HepG2 (cell line): ENCODE results near the gene PEAK3. TPM values are rescaled to one million over a fixed set of nuclear protein-coding genes. Genes with fewer than 3 reads are reported as not detected.

Experiments
- ARID5B ChIP-seq: IDR thresholded peaks from 2 replicates; pipeline ENCODE4 v1.4.0; 2020; ENCODE audit warnings: mild to moderate bottlenecking, missing genetic modification reagents
- ARNT ChIP-seq: fragments of 450-650 bp; IDR thresholded peaks from 2 replicates; pipeline ENCODE4 v1.6.1; 2017
- CENPBD1 ChIP-seq: sonication (generic); formaldehyde crosslinking; IDR thresholded peaks from 2 replicates; pipeline ENCODE4 v1.8.0; 2022; ENCODE audit warnings: missing genetic modification reagents, low read depth, mild to moderate bottlenecking, borderline replicate concordance
- CERS6 ChIP-seq: sonication (generic); formaldehyde crosslinking; IDR thresholded peaks from 2 replicates; pipeline ENCODE4 v1.5.0; 2020; ENCODE audit warnings: missing genetic modification reagents
- HBP1 ChIP-seq: IDR thresholded peaks from 2 replicates; pipeline ENCODE4 v1.6.1; 2016; ENCODE audit warnings: low read depth, control low read depth
- HNRNPL ChIP-seq: fragments of 200-400 bp; formaldehyde crosslinking; IDR thresholded peaks from 2 replicates; pipeline ENCODE4 v1.6.1; 2017; ENCODE audit warnings: mild to moderate bottlenecking, low read depth, low read length
- KDM2A ChIP-seq: sonication (generic); formaldehyde crosslinking; IDR thresholded peaks from 2 replicates; pipeline ENCODE4 v1.4.0; 2020; ENCODE audit warnings: low read depth, missing genetic modification reagents, borderline replicate concordance
- NAIF1 ChIP-seq: sonication (generic); formaldehyde crosslinking; IDR thresholded peaks from 2 replicates; pipeline ENCODE4 v1.5.0; 2020; ENCODE audit warnings: mild to moderate bottlenecking, missing genetic modification reagents, borderline replicate concordance
- NFIC ChIP-seq: IDR thresholded peaks from 2 replicates; pipeline ENCODE4 v1.6.1; 2012; ENCODE audit warnings: mild to moderate bottlenecking, low read length, inconsistent platforms
- RFX1 ChIP-seq: fragments of 450-650 bp; IDR thresholded peaks from 2 replicates; pipeline ENCODE4 v1.6.1; 2017
- SP5 ChIP-seq: IDR thresholded peaks from 2 replicates; pipeline ENCODE4 v1.6.1; 2016; ENCODE audit warnings: low read depth, borderline replicate concordance
- THAP7 ChIP-seq: sonication (generic); formaldehyde crosslinking; IDR thresholded peaks from 2 replicates; pipeline ENCODE4 v1.8.1; 2023; ENCODE audit warnings: mild to moderate bottlenecking, missing genetic modification reagents
- YEATS4 ChIP-seq: sonication (generic); formaldehyde crosslinking; IDR thresholded peaks from 2 replicates; pipeline ENCODE4 v1.4.0; 2020; ENCODE audit warnings: missing genetic modification reagents, borderline replicate concordance
- ZBTB1 ChIP-seq: sonication (generic); formaldehyde crosslinking; IDR thresholded peaks from 2 replicates; pipeline ENCODE4 v1.4.0; 2020; ENCODE audit warnings: missing genetic modification reagents, borderline replicate concordance
- ZBTB49 ChIP-seq: sonication (generic); formaldehyde crosslinking; IDR thresholded peaks from 2 replicates; pipeline ENCODE4 v1.4.0; 2020; ENCODE audit warnings: missing genetic modification reagents, borderline replicate concordance
- ZNF329 ChIP-seq: sonication (generic); formaldehyde crosslinking; IDR thresholded peaks from 2 replicates; pipeline ENCODE4 v1.9.0; 2021; ENCODE audit warnings: low read depth, mild to moderate bottlenecking, missing genetic modification reagents
- ZNF558 ChIP-seq: sonication (generic); formaldehyde crosslinking; IDR thresholded peaks from 2 replicates; pipeline ENCODE4 v1.9.0; 2022; ENCODE audit warnings: mild to moderate bottlenecking, missing genetic modification reagents, borderline replicate concordance
- ZNF577 ChIP-seq: sonication (generic); formaldehyde crosslinking; IDR thresholded peaks from 2 replicates; pipeline ENCODE4 v1.4.0; 2020; ENCODE audit warnings: mild to moderate bottlenecking, low read depth, missing genetic modification reagents, borderline replicate concordance
- ZNF607 ChIP-seq: sonication (generic); formaldehyde crosslinking; IDR thresholded peaks from 2 replicates; pipeline ENCODE4 v1.5.1; 2020; ENCODE audit warnings: missing genetic modification reagents, mild to moderate bottlenecking, borderline replicate concordance
- ZNF879 ChIP-seq: sonication (generic); formaldehyde crosslinking; IDR thresholded peaks from 2 replicates; pipeline ENCODE4 v1.8.1; 2023; ENCODE audit warnings: missing genetic modification reagents
- ZSCAN21 ChIP-seq: sonication (generic); formaldehyde crosslinking; IDR thresholded peaks from 2 replicates; pipeline ENCODE4 v1.8.0; 2022; ENCODE audit warnings: mild to moderate bottlenecking, missing genetic modification reagents, moderate library complexity, borderline replicate concordance
- polyA plus RNA-seq, 8 experiments: library from polyadenylated mRNA; depleted of rRNA in 3 of 8; stranded (reverse) in 7 of 8; unstranded in 1 of 8; fragments of >200 nt; fragmentation: Illumina TruSeq in 4 of 8; extraction: Trizol in 4 of 8; gene quantifications; 2 replicates each; pipeline versions ENCODE4 v1.2.1 to v1.2.3, GENCODE V29; 2011 to 2016; ENCODE audit warnings: low read depth in 4 of 8, missing spikeins in 1 of 8, mixed read lengths in 1 of 8; ENCODE audit not compliant: insufficient read depth in 1 of 8
- total RNA-seq, 5 experiments: library from RNA; depleted of rRNA; stranded (reverse); fragments of >200 nt; fragmentation: Illumina TruSeq; extraction: Trizol; gene quantifications; 2 replicates each; pipeline ENCODE4 v1.2.3, GENCODE V29; 2016; ENCODE audit warnings: low read depth in 1 of 5

Gene PEAK3
- total and polyA plus RNA-seq, 2 of the 13 experiments (the other 11 are each of a cell fraction or from before 2014, with no cell fraction given): not detected

- TF ChIP-seq THAP7 (CRISPR knock-in tag) (0 out of 2 replicates have a peak, but pooled peaks have one; percentile 70), CENPBD1 (CRISPR knock-in tag) (no peak; the same call in 1 of the 2 replicates), KDM2A (peak; percentile 89), ARID5B (CRISPR knock-in tag) (peak; percentile 62), NFIC (no peak), ZNF558 (CRISPR knock-in tag) (no peak), ZBTB49 (no peak), SP5 (no peak), ZNF879 (CRISPR knock-in tag) (no peak), ZBTB1 (CRISPR knock-in tag) (no peak), HNRNPL (no peak), ZNF577 (CRISPR knock-in tag) (no peak), CERS6 (no peak), NAIF1 (no peak), ARNT (no peak), ZSCAN21 (CRISPR knock-in tag) (peak; percentile 86; the same call in 1 of the 2 replicates), RFX1 (no peak), HBP1 (no peak), YEATS4 (no peak), ZNF607 (CRISPR knock-in tag) (no peak), ZNF329 (0 out of 2 replicates have a peak, but pooled peaks have one; percentile 46)
These were observed 33.9 kb upstream of the PEAK3 start (continued) for GRCh38 chr19:2315818-2316353.
